Mesenchymal stem cell (in vitro differentiated cells and primary cell): Measurements from ENCODE around the gene ARMC3.

Experiments
- DNase-seq: peaks from one replicate; pipeline ENCODE4 v3.0.0-alpha.2; 2013
- H2AFZ ChIP-seq: one replicate; pipeline ENCODE4 v1.6.1; 2013; ENCODE audit warnings: low read depth, mild to moderate bottlenecking, control low read depth, inconsistent platforms, low read length, moderate library complexity
- H2AK5ac ChIP-seq: 2 replicates; pipeline ENCODE4 v1.6.1; 2013; ENCODE audit warnings: low read length, moderate library complexity, mild to moderate bottlenecking, inconsistent platforms; ENCODE audit not compliant: severe bottlenecking
- H2BK120ac ChIP-seq: one replicate; pipeline ENCODE4 v1.6.1; 2013; ENCODE audit warnings: low read depth, mild to moderate bottlenecking, inconsistent platforms, low read length, moderate library complexity
- H2BK12ac ChIP-seq, 2 experiments: one replicate each; pipeline ENCODE4 v1.6.1; 2013; ENCODE audit warnings: inconsistent platforms in 2 of 2, low read length in 2 of 2, mild to moderate bottlenecking in 2 of 2, moderate library complexity in 2 of 2, control low read depth in 1 of 2
- H2BK15ac ChIP-seq: one replicate; pipeline ENCODE4 v1.6.1; 2013; ENCODE audit warnings: mild to moderate bottlenecking, low read depth, inconsistent platforms; ENCODE audit not compliant: poor library complexity, severe bottlenecking
- H2BK5ac ChIP-seq: 2 replicates; pipeline ENCODE4 v1.6.1; 2013; ENCODE audit warnings: low read depth, mild to moderate bottlenecking, low read length, control low read depth, inconsistent platforms; ENCODE audit not compliant: poor library complexity, severe bottlenecking
- H3K14ac ChIP-seq, 2 experiments: one replicate each; pipeline ENCODE4 v1.6.1; 2013; ENCODE audit warnings: inconsistent platforms in 2 of 2, low read length in 2 of 2, control low read depth in 1 of 2, mild to moderate bottlenecking in 1 of 2, moderate library complexity in 1 of 2
- H3K18ac ChIP-seq, 2 experiments: one replicate each; pipeline ENCODE4 v1.6.1; 2013; ENCODE audit warnings: inconsistent platforms in 2 of 2, low read length in 2 of 2, control low read depth in 1 of 2, low read depth in 1 of 2, mild to moderate bottlenecking in 1 of 2
- H3K23ac ChIP-seq, 2 experiments: one replicate each; pipeline ENCODE4 v1.6.1; 2013; ENCODE audit warnings: inconsistent platforms in 2 of 2, low read length in 2 of 2, mild to moderate bottlenecking in 2 of 2, moderate library complexity in 2 of 2, control low read depth in 1 of 2
- H3K27ac ChIP-seq: 2 replicates; pipeline ENCODE4 v1.5.1; 2013; ENCODE audit warnings: mild to moderate bottlenecking, moderate library complexity, low read length, control low read depth, inconsistent platforms; ENCODE audit not compliant: poor library complexity, severe bottlenecking
- H3K27me3 ChIP-seq, 2 experiments: 2 replicates each; pipeline versions ENCODE4 v1.6.1 to v1.7.0; 2013; ENCODE audit warnings: low read length in 2 of 2, mild to moderate bottlenecking in 2 of 2, moderate library complexity in 2 of 2, control low read depth in 1 of 2, inconsistent platforms in 1 of 2; ENCODE audit not compliant: control insufficient read depth in 1 of 2, insufficient read depth in 1 of 2
- H3K36me3 ChIP-seq, 2 experiments: 2 replicates each; pipeline versions ENCODE4 v1.6.1 to v1.7.0; 2013; ENCODE audit warnings: low read length in 2 of 2, control low read depth in 1 of 2, inconsistent platforms in 1 of 2, low read depth in 1 of 2, mild to moderate bottlenecking in 1 of 2; ENCODE audit not compliant: insufficient read depth in 2 of 2, control insufficient read depth in 1 of 2
- H3K4ac ChIP-seq, 2 experiments: one replicate each; pipeline ENCODE4 v1.6.1; 2013; ENCODE audit warnings: inconsistent platforms in 2 of 2, low read length in 2 of 2, mild to moderate bottlenecking in 2 of 2, moderate library complexity in 2 of 2, control low read depth in 1 of 2, low read depth in 1 of 2
- H3K4me1 ChIP-seq: 2 replicates; pipeline ENCODE4 v1.6.1; 2013; ENCODE audit warnings: low read depth, low read length, control low read depth; ENCODE audit not compliant: control insufficient read depth, insufficient read depth
- H3K4me2 ChIP-seq: 2 replicates; pipeline ENCODE4 v1.6.1; 2013; ENCODE audit warnings: low read length, mild to moderate bottlenecking, inconsistent platforms; ENCODE audit not compliant: poor library complexity, severe bottlenecking
- H3K4me3 ChIP-seq, 2 experiments: 2 replicates each; pipeline versions ENCODE4 v1.5.1 to v1.7.0; 2013; ENCODE audit warnings: low read length in 2 of 2, mild to moderate bottlenecking in 2 of 2, control low read depth in 1 of 2, low read depth in 1 of 2; ENCODE audit not compliant: insufficient read depth in 1 of 2
- H3K79me1 ChIP-seq: replicated peaks from 2 replicates; pipeline ENCODE4 v1.6.1; 2013; ENCODE audit warnings: mild to moderate bottlenecking, control low read depth, low read length, inconsistent platforms; ENCODE audit not compliant: poor library complexity, severe bottlenecking
- H3K9ac ChIP-seq: 2 replicates; pipeline ENCODE4 v1.7.0; 2013; ENCODE audit warnings: mild to moderate bottlenecking, low read length, moderate library complexity
- H3K9me3 ChIP-seq: 2 replicates; pipeline ENCODE4 v1.7.0; 2013; ENCODE audit warnings: mild to moderate bottlenecking, low read length; ENCODE audit not compliant: control insufficient read depth
- H4K8ac ChIP-seq: one replicate; pipeline ENCODE4 v1.6.1; 2013; ENCODE audit warnings: inconsistent platforms, mild to moderate bottlenecking, low read length, moderate library complexity
- H4K91ac ChIP-seq: one replicate; pipeline ENCODE4 v1.6.1; 2013; ENCODE audit warnings: mild to moderate bottlenecking, low read length, inconsistent platforms
- WGBS: methylation state at CpG from one replicate; pipeline ENCODE4 v1.1.7; 2013; ENCODE audit warnings: mixed read lengths; 5-methylcytosine and 5-hydroxymethylcytosine counted together

Gene ARMC3

DNA sequence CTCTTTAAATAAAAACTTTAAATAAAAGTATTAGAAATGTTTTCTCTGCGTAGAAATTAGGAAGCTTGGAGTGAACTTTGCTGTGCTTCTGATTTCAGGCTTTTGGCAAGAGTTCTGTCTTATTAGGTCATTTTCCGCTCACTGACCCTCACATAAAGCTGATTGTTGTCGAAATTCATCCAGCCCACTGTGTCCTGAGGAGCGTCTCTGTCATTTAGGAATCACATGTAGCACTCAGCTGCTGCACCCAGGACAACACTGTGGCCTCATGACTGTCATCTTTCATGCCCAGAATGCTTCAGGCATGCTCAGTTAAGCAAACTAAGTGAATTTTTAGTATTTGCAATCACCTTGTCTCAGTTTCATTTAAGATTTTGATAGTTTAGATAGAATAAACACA, 109.7 kb downstream of the ARMC3 start:
- no peak overlapping the region for H3K4ac ChIP-seq
- no peaks in the 10 kb centered on the region for H3K4me1 ChIP-seq
- no peak overlapping the region for H2BK120ac ChIP-seq
- no peak overlapping the region for H3K9ac ChIP-seq
- H2BK15ac ChIP-seq, result no peak overlapping the region
- H2AFZ ChIP-seq, result no peak overlapping the region
- H3K36me3 ChIP-seq, result no peaks in the 10 kb centered on the region
- H3K79me1 ChIP-seq, result no peaks in the 10 kb centered on the region
- H4K91ac ChIP-seq, result no peak overlapping the region
- no peak overlapping the region for H2BK5ac ChIP-seq
- H3K4me2 ChIP-seq, result no peak overlapping the region
- no peak overlapping the region for H4K8ac ChIP-seq
- peaks cover 3% of the 10 kb centered on the region for H3K9me3 ChIP-seq
- no peak overlapping the region for H3K4me3 ChIP-seq
- H3K27ac ChIP-seq, result no peak overlapping the region
- H2AK5ac ChIP-seq, result no peak overlapping the region
- peaks cover 2 to 18% of the 10 kb centered on the region in 2 experiments for H3K27me3 ChIP-seq
- WGBS, result 90% methylated on average over 4 of the region's 4 CpGs
- H3K18ac ChIP-seq, result no peak overlapping the region
- DNase-seq, result no peak
- H3K23ac ChIP-seq, result no peak overlapping the region
- no peak overlapping the region for H2BK12ac ChIP-seq
- H3K14ac ChIP-seq, result no peak overlapping the region

DNA sequence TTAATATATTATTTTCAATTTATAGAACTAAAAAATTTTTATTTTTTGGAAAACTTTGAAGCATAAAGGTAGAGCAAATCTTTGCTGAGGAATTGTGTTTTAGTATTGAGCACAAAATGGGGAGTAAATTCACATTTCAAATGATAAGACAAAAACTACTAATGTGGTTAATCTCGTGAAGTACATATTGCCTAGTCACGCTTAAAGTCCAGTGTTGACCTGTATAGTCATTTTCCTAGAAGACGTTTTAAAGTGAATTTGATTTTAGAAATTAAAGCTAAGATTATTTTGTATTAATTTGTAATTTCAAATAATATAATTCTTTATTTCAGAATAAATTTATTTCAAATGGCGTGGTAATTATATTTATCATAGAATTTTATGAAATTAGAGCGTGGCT, 110.3 kb downstream of the ARMC3 start:
- Histone ChIP-seq H3K14ac (no peak overlapping the region), H3K18ac (no peak overlapping the region)

DNA sequence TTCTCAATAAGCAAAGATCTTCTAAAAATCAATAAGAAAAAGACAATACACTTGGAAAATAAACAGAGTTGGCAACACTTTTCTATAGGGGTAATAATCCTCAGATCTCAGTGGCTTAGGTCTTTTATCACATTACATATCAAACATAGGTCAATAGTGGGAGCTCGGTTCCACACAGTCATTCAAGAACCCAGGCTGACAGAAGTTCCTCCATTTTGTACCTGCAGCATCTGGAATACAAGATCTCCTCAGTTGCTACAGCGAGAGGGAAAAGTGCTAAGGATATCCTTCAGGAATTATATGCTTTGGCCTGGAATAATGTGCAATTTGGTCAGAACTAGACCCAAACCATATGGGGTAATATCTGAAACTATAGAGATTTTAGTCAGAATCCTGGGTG, 112.1 kb downstream of the ARMC3 start:
- Histone ChIP-seq H2AFZ (no peak overlapping the region), H2AK5ac (no peak overlapping the region), H3K9ac (no peak overlapping the region), H2BK5ac (no peak overlapping the region), H3K4me1 (no peaks in the 10 kb centered on the region), H3K4ac (no peak overlapping the region), H2BK12ac (no peak overlapping the region), H3K9me3 (no peaks in the 10 kb centered on the region), H3K18ac (no peak overlapping the region), H3K4me3 (no peak overlapping the region), H2BK120ac (no peak overlapping the region), H3K23ac (no peak overlapping the region), H3K14ac (no peak overlapping the region), H3K36me3 (no peaks in the 10 kb centered on the region), H3K79me1 (no peaks in the 10 kb centered on the region), H2BK15ac (no peak overlapping the region), H4K8ac (no peak overlapping the region), H3K27ac (no peak overlapping the region), H4K91ac (no peak overlapping the region), H3K4me2 (no peak overlapping the region), H3K27me3 (peaks cover 2 to 13% of the 10 kb centered on the region in 2 experiments)
- no peak for DNase-seq
- 97% methylated on average over 2 of the region's 2 CpGs for WGBS

More for the DNA sequence above, 110.3 kb downstream of the ARMC3 start:
- Histone ChIP-seq H3K9ac (no peak overlapping the region), H3K23ac (no peak overlapping the region), H2BK12ac (no peak overlapping the region), H4K91ac (no peak overlapping the region), H2AFZ (no peak overlapping the region), H3K4me3 (no peak overlapping the region), H3K4me2 (no peak overlapping the region), H2AK5ac (no peak overlapping the region), H3K4ac (no peak overlapping the region), H2BK120ac (no peak overlapping the region), H2BK5ac (no peak overlapping the region), H3K27ac (no peak overlapping the region), H3K4me1 (no peaks in the 10 kb centered on the region), H3K9me3 (peaks cover 3% of the 10 kb centered on the region), H3K79me1 (no peaks in the 10 kb centered on the region), H4K8ac (no peak overlapping the region), H2BK15ac (no peak overlapping the region), H3K36me3 (no peaks in the 10 kb centered on the region), H3K27me3 (peaks cover 2 to 18% of the 10 kb centered on the region in 2 experiments)
- WGBS, result 93% methylated on average over 4 of the region's 5 CpGs
- DNase-seq, result no peak

DNA sequence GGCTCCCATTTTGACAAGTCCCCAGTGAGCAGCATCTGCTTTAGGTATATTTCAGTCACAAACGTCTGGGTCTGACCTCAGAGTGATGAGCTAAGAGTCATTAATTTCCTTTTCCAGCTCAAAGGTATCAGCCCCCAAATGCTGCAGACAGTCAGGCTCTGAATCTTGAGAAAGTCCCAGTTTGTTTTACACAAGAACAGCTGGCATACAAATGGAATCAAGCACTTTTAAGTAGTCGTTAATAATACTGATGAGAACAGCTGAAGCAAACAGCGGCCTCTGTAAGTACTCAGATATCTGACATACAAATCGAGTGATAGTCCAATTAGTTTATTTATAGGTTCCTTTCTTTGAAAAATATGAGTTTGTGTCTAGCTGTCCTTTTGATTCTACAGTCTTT, 118.2 kb downstream of the ARMC3 start:
- Histone ChIP-seq H3K9ac (no peak overlapping the region), H3K14ac (no peak overlapping the region), H3K4me3 (no peak overlapping the region), H3K4ac (no peak overlapping the region), H3K4me1 (no peaks in the 10 kb centered on the region), H3K4me2 (no peak overlapping the region), H3K36me3 (no peaks in the 10 kb centered on the region), H4K8ac (no peak overlapping the region), H3K9me3 (no peaks in the 10 kb centered on the region), H4K91ac (no peak overlapping the region), H3K18ac (no peak overlapping the region), H3K27me3 (peaks cover 0 to 3% of the 10 kb centered on the region in 2 experiments), H2BK15ac (no peak overlapping the region), H2AFZ (no peak overlapping the region), H2BK5ac (no peak overlapping the region), H3K27ac (no peak overlapping the region), H3K79me1 (no peaks in the 10 kb centered on the region), H3K23ac (no peak overlapping the region), H2BK120ac (no peak overlapping the region), H2AK5ac (no peak overlapping the region), H2BK12ac (no peak overlapping the region)
- WGBS, result 8% methylated on average over 1 of the region's 4 CpGs
- peak; percentile 20 for DNase-seq
